GM13977 (cell line): ENCODE data around the gene MZT2B.
A peak's percentile ranks its signal among the peaks of the same experiment; 100 is the strongest.
"Not testable (repeated sequence)": the region's sequence is repeated elsewhere in the genome, so short reads cannot be mapped to it uniquely, and the experiment has no call there.

Source experiments
- DNase-seq: peaks from one replicate; pipeline ENCODE4 v3.0.0; 2012; ENCODE audit warnings: low spot score
- in situ Hi-C: fragments of 300-500 bp; cut with MboI; formaldehyde crosslinking; loops from one replicate; pipeline ENCODE4 v1.12.0; 2022; ENCODE audit warnings: low sequenced_read_pairs, low pct_unique_long_range_greater_than_20kb, mixed read lengths, inconsistent platforms; ENCODE audit not compliant: unreplicated experiment
- TF ChIP-seq, protein P1 (sequence below): IDR thresholded peaks from 2 replicates; pipeline ENCODE4 v1.5.1; 2012; ENCODE audit warnings: mild to moderate bottlenecking, control low read depth; ENCODE audit not compliant: insufficient read depth; ENCODE audit errors: extremely low read depth, missing control alignments

Gene MZT2B

DNA sequence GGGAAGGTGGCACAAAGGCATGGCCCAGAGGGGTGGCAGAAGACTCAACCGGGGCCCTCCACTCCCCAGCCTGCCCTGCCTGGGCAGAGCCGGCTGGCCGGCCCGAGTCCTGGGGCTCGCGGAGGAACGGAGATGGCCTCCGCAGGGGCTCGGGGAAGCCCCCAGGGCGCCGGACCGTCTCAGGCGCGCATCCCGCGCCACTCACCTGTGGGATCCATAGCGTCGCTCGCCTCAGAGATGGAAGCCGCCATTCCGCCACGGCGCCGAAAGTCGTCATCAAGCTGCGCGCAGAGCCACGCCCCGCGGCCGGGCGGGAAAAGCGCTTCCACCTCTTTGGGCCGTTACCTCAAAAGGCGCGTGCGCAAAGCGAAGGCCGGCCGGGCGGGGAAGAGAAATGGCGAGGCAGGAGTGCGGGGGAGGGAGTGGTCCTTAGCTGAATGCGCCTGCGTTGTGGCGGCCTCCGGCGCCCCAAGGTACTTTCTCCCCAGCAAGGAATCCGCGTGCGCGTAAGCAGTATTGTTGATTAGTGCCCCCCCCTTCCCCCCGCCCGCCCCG, 660 bp upstream of the MZT2B start, which contains the start of gene SMPD4:
Gene SMPD4, minus strand, starts transcription at position 278 of the 555 bp plus-strand sequence. CDS start 5,010 bp downstream, outside the sequence.
- peak; percentile 93 for DNase-seq
- TF ChIP-seq, protein P1, sequence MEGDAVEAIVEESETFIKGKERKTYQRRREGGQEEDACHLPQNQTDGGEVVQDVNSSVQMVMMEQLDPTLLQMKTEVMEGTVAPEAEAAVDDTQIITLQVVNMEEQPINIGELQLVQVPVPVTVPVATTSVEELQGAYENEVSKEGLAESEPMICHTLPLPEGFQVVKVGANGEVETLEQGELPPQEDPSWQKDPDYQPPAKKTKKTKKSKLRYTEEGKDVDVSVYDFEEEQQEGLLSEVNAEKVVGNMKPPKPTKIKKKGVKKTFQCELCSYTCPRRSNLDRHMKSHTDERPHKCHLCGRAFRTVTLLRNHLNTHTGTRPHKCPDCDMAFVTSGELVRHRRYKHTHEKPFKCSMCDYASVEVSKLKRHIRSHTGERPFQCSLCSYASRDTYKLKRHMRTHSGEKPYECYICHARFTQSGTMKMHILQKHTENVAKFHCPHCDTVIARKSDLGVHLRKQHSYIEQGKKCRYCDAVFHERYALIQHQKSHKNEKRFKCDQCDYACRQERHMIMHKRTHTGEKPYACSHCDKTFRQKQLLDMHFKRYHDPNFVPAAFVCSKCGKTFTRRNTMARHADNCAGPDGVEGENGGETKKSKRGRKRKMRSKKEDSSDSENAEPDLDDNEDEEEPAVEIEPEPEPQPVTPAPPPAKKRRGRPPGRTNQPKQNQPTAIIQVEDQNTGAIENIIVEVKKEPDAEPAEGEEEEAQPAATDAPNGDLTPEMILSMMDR: no peak
- in situ Hi-C loops: no loop called here

DNA sequence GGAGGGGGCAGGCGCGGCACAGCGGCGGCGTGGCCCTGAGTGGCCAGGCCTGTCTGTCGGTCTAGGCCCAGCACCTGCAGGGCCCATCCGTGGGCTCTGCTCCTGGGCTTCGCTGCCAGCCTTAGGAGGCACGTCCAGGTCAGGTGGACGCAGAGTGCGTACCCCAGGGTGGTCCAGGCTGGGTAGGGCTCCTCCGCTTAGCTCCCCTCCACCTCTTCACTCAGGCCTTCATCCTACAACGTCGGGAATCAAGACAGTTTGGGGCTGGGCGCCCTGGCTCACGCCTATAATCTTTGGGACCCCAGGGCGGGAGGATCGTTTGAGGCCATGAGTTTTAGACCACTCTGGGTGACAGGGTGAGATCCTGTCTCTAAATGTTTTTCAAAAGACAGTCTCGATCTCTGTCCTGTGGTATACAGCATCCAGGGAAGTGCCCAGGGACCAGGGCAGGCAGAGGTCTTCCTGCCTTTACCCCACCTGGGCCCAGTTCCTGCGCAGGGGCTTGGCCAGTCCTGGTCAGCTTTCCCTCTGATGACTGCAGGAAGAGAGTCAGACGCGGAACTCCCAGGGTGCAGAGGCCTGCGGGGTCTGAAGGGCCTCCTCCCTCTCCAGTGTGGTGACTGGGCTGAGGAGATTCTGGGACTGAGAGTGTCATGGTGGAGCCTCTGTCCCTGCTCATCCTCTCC, 907 bp downstream of the MZT2B start:
- DNase-seq, in situ Hi-C loops: not testable (repeated sequence)

DNA sequence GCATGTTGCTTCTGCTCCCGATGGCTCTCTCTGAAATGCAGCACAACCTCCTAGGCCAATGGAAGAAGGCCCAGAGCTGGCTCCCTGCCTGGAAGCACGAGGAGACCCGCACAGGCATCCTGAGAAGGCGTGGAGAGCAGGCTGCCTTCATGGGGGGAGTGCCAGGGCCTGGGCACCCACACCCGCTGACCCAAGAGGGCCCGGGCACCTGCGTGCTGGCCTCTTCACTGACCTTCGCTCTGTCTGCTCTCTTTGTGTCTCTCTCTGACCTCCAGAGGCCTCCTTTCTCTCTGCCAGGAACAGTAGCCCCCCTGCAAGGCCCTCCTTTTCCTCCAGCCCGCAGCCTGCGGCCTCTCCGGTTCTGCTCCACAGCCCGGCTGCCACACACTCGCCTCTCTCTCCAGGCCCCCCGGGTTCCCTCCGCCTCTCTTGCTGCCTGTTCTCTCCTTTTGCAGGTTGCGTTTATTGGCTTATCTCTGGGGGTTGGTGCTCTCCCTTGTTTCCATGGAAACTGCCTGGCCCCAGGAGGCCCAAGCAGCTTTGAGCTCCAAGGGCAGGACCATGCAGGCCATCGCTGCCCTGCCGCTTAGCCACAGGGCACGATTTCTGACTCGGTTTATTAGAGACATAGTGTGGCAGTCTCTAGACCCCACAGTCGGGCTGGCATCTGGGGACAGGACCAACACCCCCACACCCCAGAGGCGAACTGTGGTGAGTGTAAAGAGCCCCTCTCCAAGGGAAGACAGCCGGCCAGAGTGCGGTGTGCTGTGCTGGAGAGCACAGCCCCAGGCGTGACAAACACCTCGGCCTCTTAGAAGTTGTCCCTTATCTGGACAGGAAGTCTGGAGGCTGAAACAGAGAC, 1.7 kb downstream of the MZT2B start:
- DNase-seq: no peak
- in situ Hi-C loops: no loop called here
- TF ChIP-seq, protein P1: no peak

DNA sequence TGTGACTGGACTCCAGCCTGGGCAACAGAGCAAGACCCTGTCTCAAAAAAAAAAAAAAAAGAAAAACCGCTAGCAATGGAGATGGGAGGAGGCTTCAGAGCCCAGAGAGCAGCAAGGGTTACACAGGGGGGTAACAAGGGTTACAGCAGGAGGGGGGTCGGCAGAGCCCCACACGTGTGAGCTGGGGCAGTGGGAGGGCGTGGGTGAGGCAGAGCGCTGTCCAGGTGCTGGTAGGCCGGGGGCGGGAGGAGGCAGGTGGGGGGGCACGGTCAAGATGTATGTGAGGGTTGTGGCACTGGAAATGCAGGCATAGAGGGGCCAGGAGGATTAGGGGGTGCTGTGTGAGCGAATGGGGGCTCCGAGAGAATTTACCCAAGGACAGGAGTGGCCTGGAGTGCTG, 3.4 kb downstream of the MZT2B start:
- no peak for DNase-seq
- in situ Hi-C loops: loop anchor here (5.0 kb wide), 1 partner anchor 1302 kb away; no protein-coding TSS in a partner anchor
- TF ChIP-seq, protein P1: no peak

DNA sequence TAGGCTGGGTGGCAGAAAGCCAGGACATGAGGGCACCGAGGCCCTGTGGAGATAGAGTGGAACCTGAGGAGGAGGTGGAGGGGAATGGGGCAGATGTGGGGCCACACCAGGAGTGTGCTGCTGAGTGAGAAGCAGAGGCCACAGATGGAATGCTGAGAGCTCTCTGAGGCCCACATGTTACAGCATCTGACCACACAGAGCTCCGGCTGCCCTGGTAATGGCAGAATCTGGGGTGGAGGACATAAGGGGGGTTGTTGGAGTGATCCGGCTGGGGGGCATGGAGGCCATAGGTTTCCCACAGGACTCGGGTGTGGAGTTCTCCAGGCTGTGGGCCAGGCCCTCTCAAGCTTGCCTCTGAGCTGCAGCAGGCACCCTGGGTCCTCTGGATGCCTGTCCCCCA, 3.8 kb downstream of the MZT2B start:
- in situ Hi-C loops: loop anchor here (5.0 kb wide), 1 partner anchor 1301 kb away; no protein-coding TSS in a partner anchor
- DNase-seq: no peak
- TF ChIP-seq, protein P1: no peak

DNA sequence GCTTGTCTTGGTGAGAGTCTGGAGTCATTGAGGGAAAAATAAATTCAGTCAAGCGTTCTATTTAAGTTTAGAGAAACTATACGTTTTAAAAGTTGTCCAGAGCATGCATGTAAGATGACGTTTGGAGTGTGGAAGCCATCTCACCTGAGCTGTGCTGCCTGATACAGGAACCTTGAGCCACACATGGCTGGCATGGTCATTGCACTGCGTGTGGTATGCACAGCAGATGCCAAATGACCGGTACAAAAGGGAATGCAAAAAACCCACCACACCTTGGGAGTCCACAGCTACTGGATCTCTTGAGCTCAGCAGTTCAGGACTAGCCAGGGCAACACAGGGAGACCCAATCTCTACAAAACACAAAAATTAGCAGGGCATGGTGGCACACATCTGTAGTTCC, 4.3 kb downstream of the MZT2B start:
- DNase-seq: no peak

More for the DNA sequence above, 4.3 kb downstream of the MZT2B start:
- in situ Hi-C loops: loop anchor here (5.0 kb wide), 1 partner anchor 1301 kb away; no protein-coding TSS in a partner anchor
- TF ChIP-seq, protein P1: no peak
